Panc1 (cell line): ENCODE results near the gene BLOC1S3.

Experiments
- CTCF ChIP-seq: fragments of 450-650 bp; IDR thresholded peaks from 2 replicates; pipeline ENCODE4 v1.5.1; 2017; ENCODE audit warnings: mild to moderate bottlenecking
- POLR2AphosphoS5 ChIP-seq: IDR thresholded peaks from 2 replicates; pipeline ENCODE4 v1.6.1; 2012; ENCODE audit warnings: mild to moderate bottlenecking, low read depth, low read length, moderate library complexity
- REST ChIP-seq, 2 experiments: IDR thresholded peaks; 2 replicates each; pipeline ENCODE4 v1.6.1; 2011 to 2012; ENCODE audit warnings: low read depth in 2 of 2, control low read depth in 1 of 2, low read length in 1 of 2, mild to moderate bottlenecking in 1 of 2, moderate library complexity in 1 of 2; ENCODE audit not compliant: insufficient read depth in 1 of 2
- TCF7L2 ChIP-seq: IDR thresholded peaks from 2 replicates; pipeline ENCODE4 v1.6.1; 2011; ENCODE audit warnings: mild to moderate bottlenecking, low read depth, low read length, inconsistent platforms

GRCh38 chr19:45139286-45140143 lies 39.1 kb upstream of the BLOC1S3 start:
- TF ChIP-seq CTCF: no peak
- no peak for TF ChIP-seq POLR2AphosphoS5
- TF ChIP-seq REST (IDR thresholded peaks at IDR 0.05; ENCODE audit: insufficient read depth in 1 of 2, low read depth in 2 of 2, low read length in 1 of 2): no peak
- TF ChIP-seq TCF7L2: no peak
